SU-DHL-6 (cell line): ENCODE results near the gene BRD3OS.

Experiments
- H2AFZ ChIP-seq: fragments of 200-600 bp; sonication (generic); 2 replicates; pipeline ENCODE4 v1.6.1; 2014; ENCODE audit warnings: low read depth, mild to moderate bottlenecking, moderate library complexity, mixed read lengths, antibody characterized with exemption, low read length; ENCODE audit not compliant: severe bottlenecking
- H3F3A ChIP-seq: fragments of 200-600 bp; shearing (Covaris generic); 2 replicates; pipeline ENCODE4 v1.6.0; 2016; ENCODE audit warnings: antibody characterized with exemption, mild to moderate bottlenecking; ENCODE audit not compliant: insufficient read depth
- H3K27ac ChIP-seq: fragments of 200-600 bp; sonication (generic); 2 replicates; pipeline ENCODE4 v1.5.1; 2016; ENCODE audit warnings: low read depth, mild to moderate bottlenecking, low read length, moderate library complexity, mixed read lengths
- H3K27me3 ChIP-seq: fragments of 200-600 bp; sonication (generic), shearing (Covaris generic); 2 replicates; pipeline ENCODE4 v1.6.0; 2014; ENCODE audit warnings: mild to moderate bottlenecking, low read length
- H3K36me3 ChIP-seq: fragments of 200-600 bp; sonication (generic); 2 replicates; pipeline ENCODE4 v1.6.1; 2014; ENCODE audit warnings: mild to moderate bottlenecking, low read length, mixed read lengths
- H3K4me2 ChIP-seq: fragments of 300-600, 200-600 bp; shearing (Covaris generic), sonication (generic); 2 replicates; pipeline ENCODE4 v1.6.0; 2014; ENCODE audit warnings: low read length, low read depth, mild to moderate bottlenecking; ENCODE audit not compliant: poor library complexity, severe bottlenecking
- H3K4me3 ChIP-seq: fragments of 200-600 bp; sonication (generic); 2 replicates; pipeline ENCODE4 v1.5.1; 2014; ENCODE audit warnings: antibody characterized with exemption, low read length, mild to moderate bottlenecking, mixed read lengths; ENCODE audit not compliant: insufficient read depth, poor library complexity, severe bottlenecking
- H3K79me2 ChIP-seq: fragments of 200-600 bp; sonication (generic); 2 replicates; pipeline ENCODE4 v1.6.1; 2014; ENCODE audit warnings: mild to moderate bottlenecking, low read length, moderate library complexity; ENCODE audit not compliant: insufficient read depth
- H3K9ac ChIP-seq: fragments of 200-600 bp; sonication (generic); 2 replicates; pipeline ENCODE4 v1.7.0; 2014; ENCODE audit warnings: mild to moderate bottlenecking, low read length
- H3K9me2 ChIP-seq: fragments of 200-600 bp; sonication (generic); replicated peaks from 2 replicates; pipeline ENCODE4 v1.6.1; 2014; ENCODE audit warnings: low read length; ENCODE audit not compliant: insufficient read depth
- H3K9me3 ChIP-seq: fragments of 200-600 bp; sonication (generic); 2 replicates; pipeline ENCODE4 v1.6.1; 2014; ENCODE audit warnings: low read length, mixed read lengths; ENCODE audit not compliant: insufficient read depth
- H4K20me1 ChIP-seq: fragments of 200-600 bp; sonication (generic); 2 replicates; pipeline ENCODE4 v1.6.1; 2014; ENCODE audit warnings: low read depth, mild to moderate bottlenecking, antibody characterized with exemption, low read length, moderate library complexity, mixed read lengths
- CTCF ChIP-seq: fragments of 200-600 bp; sonication (generic); IDR thresholded peaks from one replicate; pipeline ENCODE4 v1.5.1; 2017; ENCODE audit warnings: antibody characterized with exemption, mild to moderate bottlenecking, low read length, moderate library complexity; ENCODE audit not compliant: insufficient read depth, poor library complexity, severe bottlenecking
- EZH2phosphoT487 ChIP-seq: fragments of 200-600 bp; sonication (generic), shearing (Covaris generic); conservative IDR thresholded peaks from 2 replicates; pipeline ENCODE4 v1.6.1; 2018; ENCODE audit warnings: mild to moderate bottlenecking, antibody characterized with exemption, low read length, moderate library complexity, mixed read lengths

BRD3OS gene

GRCh38 chr9:134058716-134059115 lies 33.4 kb downstream of the BRD3OS start:
- H3K79me2 ChIP-seq = no peaks in the 10 kb centered on the region
- H4K20me1 ChIP-seq = peaks cover 6% of the 10 kb centered on the region
- H3K27ac ChIP-seq = no peak overlapping the region

GRCh38 chr9:134059188-134059641 lies 33.9 kb downstream of the BRD3OS start:
- Histone ChIP-seq H3K36me3 (no peaks in the 10 kb centered on the region), H4K20me1 (peaks cover 6% of the 10 kb centered on the region), H3K4me2 (no peak overlapping the region), H3F3A (no peaks in the 10 kb centered on the region), H3K27me3 (no peaks in the 10 kb centered on the region), H3K27ac (no peak overlapping the region), H3K4me3 (no peak overlapping the region), H3K9me3 (no peaks in the 10 kb centered on the region), H3K9me2 (no peaks in the 10 kb centered on the region), H3K79me2 (no peaks in the 10 kb centered on the region), H3K9ac (no peak overlapping the region), H2AFZ (no peak overlapping the region)
- TF ChIP-seq EZH2phosphoT487 (no peak), CTCF (no peak)

More at GRCh38 chr9:134058716-134059115, 33.4 kb downstream of the BRD3OS start:
- Histone ChIP-seq H3K4me3 (no peak overlapping the region), H3K9ac (no peak overlapping the region), H3K4me2 (no peak overlapping the region), H3K36me3 (no peaks in the 10 kb centered on the region), H3K27me3 (no peaks in the 10 kb centered on the region), H3F3A (no peaks in the 10 kb centered on the region), H3K9me3 (no peaks in the 10 kb centered on the region), H3K9me2 (no peaks in the 10 kb centered on the region), H2AFZ (no peak overlapping the region)
- no peak for TF ChIP-seq EZH2phosphoT487
- TF ChIP-seq CTCF = no peak

GRCh38 chr9:134059661-134060395 lies 34.5 kb downstream of the BRD3OS start:
- Histone ChIP-seq H3K27me3 (no peaks in the 10 kb centered on the region), H3K4me2 (no peak overlapping the region), H3K9me3 (no peaks in the 10 kb centered on the region), H3K36me3 (no peaks in the 10 kb centered on the region), H3K9ac (no peak overlapping the region), H3K27ac (no peak overlapping the region), H3K79me2 (no peaks in the 10 kb centered on the region), H4K20me1 (peaks cover 6% of the 10 kb centered on the region), H3K9me2 (no peaks in the 10 kb centered on the region), H3F3A (no peaks in the 10 kb centered on the region), H2AFZ (no peak overlapping the region), H3K4me3 (no peak overlapping the region)
- TF ChIP-seq CTCF (no peak), EZH2phosphoT487 (no peak)
